GM12878 (cell line): ENCODE data around the gene PPFIBP1.

ENCODE experiments used
- CTCF ChIP-seq, 3 experiments: IDR thresholded peaks in 2 of 3; conservative IDR thresholded peaks in 1 of 3; 2 replicates each; pipeline ENCODE4 v1.5.1; 2011; ENCODE audit warnings: low read depth in 3 of 3, low read length in 3 of 3, mild to moderate bottlenecking in 3 of 3, control low read depth in 2 of 3, moderate library complexity in 2 of 3, inconsistent platforms in 1 of 3, mixed read lengths in 1 of 3; ENCODE audit not compliant: control insufficient read depth in 2 of 3, insufficient read depth in 1 of 3; ENCODE audit errors: extremely low read depth in 1 of 3
- EP300 ChIP-seq, 2 experiments: fragments of 150-350 bp in 1 of 2; IDR thresholded peaks; 2 replicates each; pipeline ENCODE4 v1.6.1; 2011 to 2012; ENCODE audit warnings: low read depth in 2 of 2, low read length in 2 of 2, borderline replicate concordance in 1 of 2, improper control_type of control experiment in 1 of 2, inconsistent platforms in 1 of 2; ENCODE audit not compliant: control insufficient read depth in 1 of 2
- ESRRA ChIP-seq: IDR thresholded peaks from 2 replicates; pipeline ENCODE4 v1.6.1; 2012; ENCODE audit warnings: mild to moderate bottlenecking, low read length, improper control_type of control experiment
- EZH2 ChIP-seq: IDR thresholded peaks from 2 replicates; pipeline ENCODE4 v1.6.1; 2012; ENCODE audit warnings: low read depth, mild to moderate bottlenecking, control low read depth, inconsistent platforms, low read length, borderline replicate concordance; ENCODE audit not compliant: control insufficient read depth
- GATAD2B ChIP-seq: fragments of 450-650 bp; conservative IDR thresholded peaks from 2 replicates; pipeline ENCODE4 v1.6.1; 2017; ENCODE audit warnings: low read depth, mild to moderate bottlenecking, moderate library complexity
- JUND ChIP-seq: IDR thresholded peaks from 2 replicates; pipeline ENCODE4 v1.6.1; 2012; ENCODE audit warnings: low read depth, mild to moderate bottlenecking, low read length, improper control_type of control experiment, moderate library complexity
- MEF2A ChIP-seq: IDR thresholded peaks from 2 replicates; pipeline ENCODE4 v1.6.1; 2011; ENCODE audit warnings: low read depth, mild to moderate bottlenecking, low read length, moderate library complexity; ENCODE audit not compliant: insufficient read depth
- MXI1 ChIP-seq: fragments of 150-350 bp; IDR thresholded peaks from 2 replicates; pipeline ENCODE4 v1.6.1; 2011; ENCODE audit warnings: low read depth, mild to moderate bottlenecking, inconsistent platforms, low read length, improper control_type of control experiment
- PBX3 ChIP-seq: IDR thresholded peaks from 2 replicates; pipeline ENCODE4 v1.6.1; 2011; ENCODE audit warnings: mild to moderate bottlenecking, low read depth, low read length, moderate library complexity; ENCODE audit not compliant: insufficient replicate concordance
- POLR2AphosphoS2 ChIP-seq: IDR thresholded peaks from 2 replicates; pipeline ENCODE4 v1.6.1; 2011; ENCODE audit warnings: low read depth, mild to moderate bottlenecking, low read length, improper control_type of control experiment, moderate library complexity
- TARDBP ChIP-seq: IDR thresholded peaks from 2 replicates; pipeline ENCODE4 v1.6.1; 2016; ENCODE audit warnings: borderline replicate concordance
- TCF3 ChIP-seq: IDR thresholded peaks from 2 replicates; pipeline ENCODE4 v1.6.1; 2012; ENCODE audit warnings: low read depth, mild to moderate bottlenecking, low read length, borderline replicate concordance; ENCODE audit not compliant: insufficient read depth
- ZNF24 ChIP-seq: fragments of 450-650 bp; IDR thresholded peaks from 2 replicates; pipeline ENCODE4 v1.6.1; 2017; ENCODE audit warnings: antibody characterized with exemption, mild to moderate bottlenecking
- ZNF384 ChIP-seq: IDR thresholded peaks from 2 replicates; pipeline ENCODE4 v1.6.1; 2012; ENCODE audit warnings: low read depth, mild to moderate bottlenecking, low read length, improper control_type of control experiment, borderline replicate concordance

- TF ChIP-seq PBX3 (no peak), ZNF24 (no peak), CTCF (IDR thresholded peaks at IDR 0.05 in 2 of 3, conservative IDR thresholded peaks at IDR 0.05 in 1 of 3; ENCODE audit: control insufficient read depth in 2 of 3, extremely low read depth in 1 of 3, insufficient read depth in 1 of 3, low read depth in 3 of 3, low read length in 3 of 3) (no peak), MXI1 (no peak), EZH2 (no peak), TCF3 (no peak), JUND (no peak), ESRRA (no peak), ZNF384 (no peak), TARDBP (no peak), POLR2AphosphoS2 (no peak), GATAD2B (no peak), MEF2A (no peak), EP300 (IDR thresholded peaks at IDR 0.05; ENCODE audit: borderline replicate concordance in 1 of 2, control insufficient read depth in 1 of 2, low read depth in 2 of 2, low read length in 2 of 2) (no peak)
Measured at GRCh38 chr12:27523305-27523641, 733 bp upstream of the PPFIBP1 start.
